ENCODE data around the gene SPATA21.

- no peak for TF ChIP-seq CTCF (IDR thresholded peaks at IDR 0.05)
- TF ChIP-seq POLR2A (IDR thresholded peaks at IDR 0.05) = no peak
Measured at GRCh38 chr1:16440131-16440469, 2.9 kb upstream of the SPATA21 start.

Data from body of pancreas (tissue), 4 donors.